NAMALWA (cell line): Measurements from ENCODE around the gene HHATL.

ENCODE experiments used
- DNase-seq: peaks from one replicate; pipeline ENCODE4 v3.0.0-alpha.2; 2015; ENCODE audit warnings: low spot score

Gene HHATL

GRCh38 chr3:42697289-42698051 is 5.1 kb downstream of the HHATL start:
- no peak for DNase-seq

GRCh38 chr3:42696356-42697288 is 6.0 kb downstream of the HHATL start:
- DNase-seq: no peak

- no peak for DNase-seq
Observed at GRCh38 chr3:42694366-42694765, 8.2 kb downstream of the HHATL start.

- no peak for DNase-seq
Observed at GRCh38 chr3:42693530-42693930, 9.1 kb downstream of the HHATL start.

- DNase-seq: no peak
Observed at GRCh38 chr3:42692667-42693529, 9.7 kb downstream of the HHATL start.

GRCh38 chr3:42691816-42692666 is 10.6 kb downstream of the HHATL start:
- no peak for DNase-seq

GRCh38 chr3:42690766-42691680 is 11.6 kb downstream of the HHATL start:
- no peak for DNase-seq

GRCh38 chr3:42690191-42690590 is 12.4 kb downstream of the HHATL start:
- no peak for DNase-seq

GRCh38 chr3:42689421-42690014 is 13.1 kb downstream of the HHATL start:
- DNase-seq: no peak

- no peak for DNase-seq
Observed at GRCh38 chr3:42688487-42689420, 13.8 kb downstream of the HHATL start.

- no peak for DNase-seq
Observed at GRCh38 chr3:42688016-42688415, 14.6 kb downstream of the HHATL start.

GRCh38 chr3:42686832-42687650 is 15.6 kb downstream of the HHATL start:
- DNase-seq: no peak

- DNase-seq: no peak
Observed at GRCh38 chr3:42685891-42686820, 16.4 kb downstream of the HHATL start.

- DNase-seq: no peak
Observed at GRCh38 chr3:42685363-42685881, 17.2 kb downstream of the HHATL start, which contains the start of gene KLHL40. Gene KLHL40 (plus strand): TSS chr3:42685537. CDS start chr3:42685619, 82 bp downstream.

GRCh38 chr3:42684632-42685362 is 17.8 kb downstream of the HHATL start:
- DNase-seq: no peak
